Measurements from ENCODE around the gene GPC6. TPM values are rescaled to one million over a fixed set of nuclear protein-coding genes. Genes with fewer than 3 reads are reported as not detected.

GPC6 gene
- total RNA-seq, 2 donors from 2014 or later: not detected

DNA sequence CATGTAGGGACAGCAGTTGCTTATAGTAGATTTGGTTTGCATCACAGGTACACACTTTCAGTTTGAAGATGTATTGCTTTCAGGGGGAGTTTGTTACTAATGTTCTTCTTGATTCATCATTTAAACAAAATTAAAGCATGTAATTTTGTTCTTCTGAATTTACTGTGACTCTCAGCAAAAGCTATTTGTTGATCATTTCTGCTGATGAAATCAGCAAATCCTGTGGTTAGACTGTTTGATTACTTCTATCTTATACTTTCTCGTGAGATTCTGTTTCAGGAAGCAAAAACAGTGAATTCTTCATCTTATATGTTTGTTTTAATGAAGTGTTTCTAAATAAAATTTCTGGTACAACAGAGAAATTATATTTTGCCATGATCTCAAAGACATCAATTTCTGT lies 497.6 kb downstream of the GPC6 start:
- Mint-ChIP-seq H3K27ac (no peak overlapping the region), H3K4me3 (no peak overlapping the region), H3K9me3 (peaks cover 4% of the 10 kb centered on the region), H3K36me3 (ENCODE audit: low read depth) (no peaks in the 10 kb centered on the region), H3K27me3 (peaks cover 5% of the 10 kb centered on the region), H3K4me1 (no peaks in the 10 kb centered on the region)
- ATAC-seq (replicated peaks): no peak

DNA sequence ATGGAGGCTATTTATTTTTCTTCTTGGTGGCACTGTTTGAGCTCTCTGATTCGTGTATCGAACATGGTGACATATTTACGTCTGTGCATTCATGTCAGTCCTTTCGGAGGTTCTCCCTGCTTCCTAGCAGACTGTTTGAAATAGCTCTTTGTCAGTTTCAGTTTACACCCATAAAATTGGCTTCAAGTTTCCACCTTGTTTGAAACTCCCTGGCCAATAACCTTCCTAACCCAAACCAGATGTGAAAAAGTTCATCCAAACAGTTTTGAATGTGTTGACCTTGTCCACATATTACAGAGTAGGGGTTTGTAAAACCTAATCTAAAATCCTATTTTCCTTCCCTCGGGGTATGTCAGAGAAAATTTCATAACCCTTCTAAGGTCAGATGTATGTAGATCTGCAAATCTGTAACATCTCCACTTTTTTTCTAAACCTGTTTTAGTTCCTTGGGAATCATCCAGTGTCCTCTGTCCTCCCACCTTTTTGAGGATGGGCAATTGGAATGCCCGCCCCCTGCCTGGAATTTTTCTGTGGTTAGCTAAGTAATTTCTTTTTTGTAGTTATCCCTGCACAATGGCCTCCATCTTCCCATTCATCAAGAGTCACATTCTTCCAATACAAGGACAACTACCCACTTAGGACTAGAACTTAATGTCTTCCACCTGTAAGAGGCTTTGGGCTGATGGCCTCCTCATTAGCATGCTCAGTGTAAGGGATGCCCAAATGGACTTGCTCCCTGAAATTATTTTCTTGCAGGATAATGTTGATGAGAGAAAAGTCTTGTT lies 499.8 kb downstream of the GPC6 start:
- Mint-ChIP-seq H3K27me3 (peaks cover 5% of the 10 kb centered on the region), H3K9me3 (peaks cover 4% of the 10 kb centered on the region), H3K4me1 (no peaks in the 10 kb centered on the region), H3K4me3 (no peak overlapping the region), H3K36me3 (ENCODE audit: low read depth) (no peaks in the 10 kb centered on the region), H3K27ac (no peak overlapping the region)
- no peak for ATAC-seq (replicated peaks)

DNA sequence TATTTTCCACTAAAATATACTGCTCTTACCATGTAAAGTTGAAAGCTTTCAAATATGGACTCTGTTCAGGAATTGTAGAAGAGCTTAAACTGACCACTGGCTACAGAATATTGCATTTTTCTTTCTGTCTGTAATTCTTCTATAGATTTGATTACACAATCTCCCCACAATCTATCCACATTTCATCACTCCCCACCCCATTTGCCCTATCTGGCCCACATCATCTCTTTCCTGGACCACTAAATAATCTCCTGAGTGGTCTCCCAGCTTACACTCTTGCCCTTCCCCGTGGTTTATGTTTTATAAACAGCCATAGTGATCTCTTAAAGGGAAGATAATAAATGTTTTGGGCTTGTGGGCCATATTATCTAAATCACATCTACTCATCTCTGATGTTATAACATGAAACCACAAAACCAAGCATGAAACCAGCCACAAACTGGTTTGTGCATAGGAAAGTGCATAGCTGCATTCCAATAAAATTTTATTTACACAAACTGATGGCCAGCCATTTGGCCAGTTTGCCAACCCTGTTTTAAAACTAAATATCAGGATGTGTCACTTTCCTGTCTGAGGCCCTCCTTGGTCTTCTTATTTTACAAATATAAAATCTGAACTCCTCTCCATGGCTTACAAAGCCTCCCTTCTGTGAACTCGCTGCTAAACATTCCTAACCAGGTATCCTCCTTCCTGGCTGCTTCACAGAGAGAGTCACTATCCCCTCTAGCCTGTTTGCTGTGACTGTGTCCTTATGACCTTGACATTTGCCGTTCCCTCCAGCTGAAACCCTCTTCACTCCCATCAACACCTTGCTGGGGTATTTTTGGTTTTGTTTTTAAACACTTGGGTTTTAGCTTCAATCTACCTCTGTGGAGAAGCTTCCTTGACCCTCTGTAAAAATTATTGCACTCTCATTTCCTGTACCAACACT lies 500.9 kb downstream of the GPC6 start:
- H3K4me3 Mint-ChIP-seq: no peak overlapping the region
- no peaks in the 10 kb centered on the region for H3K36me3 Mint-ChIP-seq (ENCODE audit: low read depth)
- H3K27ac Mint-ChIP-seq: no peak overlapping the region
- no peaks in the 10 kb centered on the region for H3K4me1 Mint-ChIP-seq
- H3K9me3 Mint-ChIP-seq: peaks cover 4% of the 10 kb centered on the region
- H3K27me3 Mint-ChIP-seq: peaks cover 4% of the 10 kb centered on the region
- ATAC-seq (replicated peaks): no peak

DNA sequence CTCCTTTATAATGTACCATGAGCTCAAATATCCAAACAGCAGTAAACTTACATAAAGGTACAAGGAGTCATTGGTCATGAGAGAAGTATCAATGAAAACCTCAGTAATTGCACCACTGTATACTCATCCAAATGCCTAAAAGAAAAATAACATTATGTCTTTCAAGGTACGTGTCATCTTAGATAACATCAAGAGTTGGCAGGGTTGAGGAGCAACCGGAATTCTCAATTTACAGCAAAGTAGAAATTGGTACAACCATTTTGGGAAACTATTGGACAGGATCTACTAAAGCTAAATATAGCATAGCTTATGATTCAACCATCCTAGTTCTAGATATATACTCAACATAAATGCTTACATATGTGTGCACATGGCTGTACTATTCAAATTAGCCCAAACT lies 502.8 kb downstream of the GPC6 start:
- Mint-ChIP-seq H3K27ac (no peak overlapping the region), H3K4me1 (no peaks in the 10 kb centered on the region), H3K9me3 (no peaks in the 10 kb centered on the region), H3K36me3 (ENCODE audit: low read depth) (no peaks in the 10 kb centered on the region), H3K27me3 (no peaks in the 10 kb centered on the region), H3K4me3 (no peak overlapping the region)
- ATAC-seq (replicated peaks): no peak

DNA sequence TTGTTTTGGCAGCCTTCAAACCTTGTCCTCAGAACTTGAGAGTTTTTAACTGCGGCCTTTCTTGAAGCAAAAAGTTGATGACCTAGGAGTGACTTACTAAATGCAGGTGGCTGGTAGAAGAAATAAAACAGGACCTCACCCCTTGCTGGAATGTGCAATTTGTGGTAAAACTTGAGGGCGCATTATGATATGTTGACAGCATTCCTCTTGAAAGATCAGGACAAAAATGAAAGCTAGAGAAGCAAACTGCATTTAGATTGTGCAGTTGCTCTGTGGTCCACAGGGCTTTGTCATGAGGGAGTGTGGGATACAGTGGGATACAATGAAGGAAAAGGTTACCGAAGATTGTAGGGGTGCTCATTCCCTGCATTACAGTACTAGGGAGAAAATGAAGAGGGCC lies 504.2 kb downstream of the GPC6 start:
- Mint-ChIP-seq H3K27ac (no peak overlapping the region), H3K9me3 (no peaks in the 10 kb centered on the region)
- no peak for ATAC-seq (replicated peaks)

DNA sequence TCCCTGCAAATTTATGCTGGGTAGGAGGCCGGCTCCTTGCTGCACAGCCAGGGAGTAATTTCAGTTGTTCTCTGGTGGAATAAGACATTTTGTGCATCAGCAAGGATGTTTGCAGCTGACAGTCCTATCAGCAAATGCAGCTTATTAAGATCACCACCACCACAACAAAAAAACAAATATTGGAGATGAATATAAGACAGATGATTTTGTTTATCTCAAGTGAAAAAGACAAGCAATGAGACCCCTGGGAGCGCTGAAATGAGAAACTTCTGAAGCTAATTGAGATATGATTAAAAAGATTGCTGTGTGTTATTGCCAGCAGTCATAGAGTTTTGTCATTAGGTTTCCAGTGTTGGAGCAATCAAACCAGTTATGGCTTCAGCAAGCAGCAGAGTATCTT lies 505.6 kb downstream of the GPC6 start:
- no peaks in the 10 kb centered on the region for H3K27me3 Mint-ChIP-seq
- no peaks in the 10 kb centered on the region for H3K36me3 Mint-ChIP-seq (ENCODE audit: low read depth)
- no peak overlapping the region for H3K4me3 Mint-ChIP-seq
- H3K4me1 Mint-ChIP-seq: no peaks in the 10 kb centered on the region
- no peak overlapping the region for H3K27ac Mint-ChIP-seq
- ATAC-seq (replicated peaks): no peak
- peaks cover 3% of the 10 kb centered on the region for H3K9me3 Mint-ChIP-seq

More for the DNA sequence above, 504.2 kb downstream of the GPC6 start:
- H3K36me3 Mint-ChIP-seq (ENCODE audit: low read depth): no peaks in the 10 kb centered on the region
- no peaks in the 10 kb centered on the region for H3K4me1 Mint-ChIP-seq
- no peak overlapping the region for H3K4me3 Mint-ChIP-seq
- no peaks in the 10 kb centered on the region for H3K27me3 Mint-ChIP-seq

DNA sequence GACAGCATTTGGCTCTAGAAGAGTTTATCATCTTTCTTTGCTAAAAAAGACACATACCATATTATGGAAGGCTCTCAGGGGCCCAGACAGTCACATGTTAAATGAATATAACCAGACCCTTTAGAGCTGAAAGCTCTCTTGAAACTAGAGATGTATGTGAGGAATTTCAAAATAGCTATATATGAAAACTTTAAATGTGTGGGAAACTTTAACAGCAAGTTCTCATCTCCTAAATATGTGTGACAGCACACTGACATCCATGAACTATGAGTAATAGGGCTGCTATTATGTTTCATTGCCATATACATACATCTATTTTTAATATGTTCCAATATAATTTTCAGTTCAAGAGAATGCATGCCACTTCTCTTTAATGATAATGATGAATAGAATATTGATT lies 509.5 kb downstream of the GPC6 start:
- H3K9me3 Mint-ChIP-seq: peaks cover 4% of the 10 kb centered on the region
- no peaks in the 10 kb centered on the region for H3K27me3 Mint-ChIP-seq
- no peak for ATAC-seq (replicated peaks)
- no peak overlapping the region for H3K4me3 Mint-ChIP-seq
- no peaks in the 10 kb centered on the region for H3K36me3 Mint-ChIP-seq (ENCODE audit: low read depth)
- no peak overlapping the region for H3K27ac Mint-ChIP-seq
- no peaks in the 10 kb centered on the region for H3K4me1 Mint-ChIP-seq

DNA sequence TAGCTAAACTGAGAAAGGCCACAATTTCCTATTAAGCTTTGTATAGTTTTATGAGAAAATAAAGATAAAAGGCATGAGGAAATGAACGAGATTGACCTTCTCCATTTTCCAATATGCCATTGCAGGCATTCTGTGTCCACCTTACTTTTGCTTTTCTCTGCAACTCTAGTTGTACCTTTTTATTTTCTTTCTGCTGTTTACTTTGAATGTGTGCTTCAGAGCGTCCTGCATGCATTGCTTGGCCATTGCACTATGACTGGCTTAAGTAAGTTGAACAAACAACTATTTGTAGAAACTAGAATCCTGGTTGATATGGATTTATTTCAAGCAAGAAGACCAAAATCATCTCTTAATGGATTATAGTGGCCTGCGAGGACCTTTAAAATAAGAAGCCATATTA lies 510.3 kb downstream of the GPC6 start:
- Mint-ChIP-seq H3K36me3 (ENCODE audit: low read depth) (no peaks in the 10 kb centered on the region), H3K9me3 (peaks cover 4% of the 10 kb centered on the region), H3K27me3 (no peaks in the 10 kb centered on the region), H3K4me3 (no peak overlapping the region), H3K27ac (no peak overlapping the region), H3K4me1 (no peaks in the 10 kb centered on the region)
- no peak for ATAC-seq (replicated peaks)

DNA sequence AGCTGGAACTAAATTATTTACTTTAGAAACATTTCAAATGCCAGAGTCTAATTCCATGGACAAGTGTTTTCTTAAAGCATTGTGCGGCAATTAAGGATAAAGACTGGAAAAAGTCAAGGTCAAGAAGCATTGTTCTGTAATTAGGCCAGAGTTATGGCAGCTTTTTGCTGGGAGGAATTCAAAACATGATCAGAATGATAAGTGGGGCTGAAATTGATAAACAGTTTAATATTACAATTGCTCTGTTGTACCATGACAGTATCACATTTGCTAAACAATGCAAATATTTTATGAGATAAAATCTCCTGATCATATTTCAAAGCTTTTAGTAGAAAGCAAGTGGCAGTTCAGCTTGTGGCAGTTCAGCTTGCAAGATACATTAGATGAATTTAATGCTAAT lies 513.7 kb downstream of the GPC6 start:
- ATAC-seq (replicated peaks): no peak
- Mint-ChIP-seq H3K27me3 (peaks cover 5% of the 10 kb centered on the region), H3K4me3 (no peak overlapping the region), H3K4me1 (no peaks in the 10 kb centered on the region), H3K36me3 (ENCODE audit: low read depth) (no peaks in the 10 kb centered on the region), H3K9me3 (peaks cover 4% of the 10 kb centered on the region), H3K27ac (no peak overlapping the region)

DNA sequence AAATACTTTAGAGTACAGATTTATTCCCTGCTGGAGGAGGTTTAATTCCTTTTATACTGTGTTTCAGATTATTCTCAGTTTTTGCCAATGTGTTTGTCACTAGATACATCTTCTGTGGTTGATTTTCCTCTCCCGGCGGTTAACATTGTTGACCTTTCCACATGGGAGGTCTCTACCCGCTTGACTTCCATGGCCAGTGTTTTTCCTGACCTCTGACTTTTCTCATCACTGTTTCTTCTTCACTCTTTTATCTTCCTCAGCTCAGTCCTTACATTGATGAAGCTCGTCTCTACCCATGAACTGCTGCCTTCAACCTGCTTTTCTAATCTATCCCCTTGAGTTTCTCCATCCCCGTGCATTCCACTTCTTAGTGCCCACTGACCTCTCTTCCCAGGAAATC lies 517.4 kb downstream of the GPC6 start:
- Mint-ChIP-seq H3K27me3 (peaks cover 8% of the 10 kb centered on the region), H3K36me3 (ENCODE audit: low read depth) (no peaks in the 10 kb centered on the region), H3K4me3 (no peak overlapping the region), H3K27ac (no peak overlapping the region), H3K9me3 (no peaks in the 10 kb centered on the region), H3K4me1 (no peaks in the 10 kb centered on the region)
- ATAC-seq (replicated peaks): no peak

DNA sequence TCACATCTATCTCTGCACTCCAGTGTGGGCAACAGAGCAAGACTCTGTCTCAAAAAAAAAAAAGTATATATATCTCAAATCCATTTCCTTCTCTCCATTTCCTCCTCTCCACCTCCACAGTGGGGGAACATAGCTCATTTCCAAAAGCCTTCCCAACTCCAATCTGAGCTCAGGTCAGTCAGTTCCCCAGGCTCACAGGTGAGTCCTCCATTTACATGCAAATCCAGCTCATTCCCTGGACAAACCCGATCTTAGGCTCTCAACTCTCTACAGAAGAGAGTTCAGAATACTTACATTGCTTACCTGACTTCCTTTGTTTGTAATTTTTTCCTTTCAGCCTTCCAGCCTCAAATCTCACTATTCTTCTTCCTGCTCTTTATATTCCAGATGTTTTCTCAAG lies 518.3 kb downstream of the GPC6 start:
- no peaks in the 10 kb centered on the region for H3K36me3 Mint-ChIP-seq (ENCODE audit: low read depth)
- ATAC-seq (replicated peaks): no peak
- H3K4me3 Mint-ChIP-seq: no peak overlapping the region
- no peaks in the 10 kb centered on the region for H3K4me1 Mint-ChIP-seq
- H3K27me3 Mint-ChIP-seq: peaks cover 8% of the 10 kb centered on the region
- no peak overlapping the region for H3K27ac Mint-ChIP-seq
- no peaks in the 10 kb centered on the region for H3K9me3 Mint-ChIP-seq

DNA sequence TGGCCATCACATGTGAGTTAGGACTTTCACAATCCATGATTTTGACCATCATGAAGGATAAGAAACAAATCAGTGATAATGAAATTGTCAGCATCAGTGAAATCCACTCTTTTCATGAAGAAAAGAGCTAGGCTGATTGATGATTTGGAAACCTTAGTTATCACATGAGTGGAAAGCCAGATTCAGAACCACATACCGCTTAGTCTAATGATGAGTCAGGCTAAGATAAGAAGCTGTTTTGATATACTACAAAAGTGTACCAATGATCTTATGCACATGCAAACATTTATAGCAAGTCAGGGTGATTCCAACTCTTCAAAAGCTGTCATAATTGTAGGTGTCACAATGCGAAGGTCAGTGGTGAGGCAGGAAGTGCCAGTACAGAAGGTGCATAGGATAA lies 519.3 kb downstream of the GPC6 start:
- no peaks in the 10 kb centered on the region for H3K9me3 Mint-ChIP-seq
- peaks cover 8% of the 10 kb centered on the region for H3K27me3 Mint-ChIP-seq
- ATAC-seq (replicated peaks): no peak
- H3K36me3 Mint-ChIP-seq (ENCODE audit: low read depth): no peaks in the 10 kb centered on the region
- H3K27ac Mint-ChIP-seq: no peak overlapping the region
- H3K4me3 Mint-ChIP-seq: no peak overlapping the region
- no peaks in the 10 kb centered on the region for H3K4me1 Mint-ChIP-seq

DNA sequence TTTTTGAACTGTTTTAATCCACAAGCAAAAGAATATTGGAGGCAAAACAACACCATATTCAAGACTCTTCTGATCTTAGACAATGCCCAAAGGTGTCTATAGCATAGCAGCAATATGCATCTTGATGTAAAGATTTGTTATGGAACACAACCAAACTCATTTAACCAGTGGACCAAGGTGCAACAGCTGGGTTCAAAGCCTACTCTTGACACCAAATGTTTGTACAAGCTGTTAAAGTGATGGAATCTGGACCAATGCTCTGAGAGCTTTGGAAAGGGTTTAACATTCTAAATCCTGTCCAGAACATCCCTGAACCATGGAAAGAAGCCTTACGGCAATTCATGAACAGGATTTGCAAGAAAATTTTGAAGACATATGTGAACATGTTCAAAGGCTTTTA lies 520.0 kb downstream of the GPC6 start:
- no peak for ATAC-seq (replicated peaks)
- Mint-ChIP-seq H3K36me3 (ENCODE audit: low read depth) (no peaks in the 10 kb centered on the region), H3K27ac (no peak overlapping the region), H3K4me3 (no peak overlapping the region), H3K9me3 (no peaks in the 10 kb centered on the region), H3K4me1 (no peaks in the 10 kb centered on the region), H3K27me3 (peaks cover 8% of the 10 kb centered on the region)

DNA sequence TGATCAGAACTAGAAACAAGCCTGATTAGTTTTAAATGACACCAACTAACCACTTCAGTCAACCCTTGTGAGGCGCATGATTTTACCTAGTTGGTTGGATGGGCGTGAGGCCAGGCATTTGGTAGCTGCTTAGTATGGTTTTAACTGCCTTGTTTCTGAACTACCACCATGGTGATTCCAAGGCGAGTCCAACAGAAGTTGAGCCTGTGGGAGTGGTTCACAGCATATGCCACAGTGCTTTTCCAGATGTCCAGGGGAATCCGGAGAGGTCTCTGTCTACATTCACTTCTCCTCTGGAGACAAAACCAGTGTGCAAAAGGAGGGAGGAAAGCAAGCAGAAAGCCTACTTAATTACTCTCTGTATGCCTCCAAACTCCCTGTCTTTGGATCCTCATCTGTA lies 524.1 kb downstream of the GPC6 start:
- Mint-ChIP-seq H3K27ac (no peak overlapping the region), H3K36me3 (ENCODE audit: low read depth) (no peaks in the 10 kb centered on the region), H3K9me3 (no peaks in the 10 kb centered on the region)

DNA sequence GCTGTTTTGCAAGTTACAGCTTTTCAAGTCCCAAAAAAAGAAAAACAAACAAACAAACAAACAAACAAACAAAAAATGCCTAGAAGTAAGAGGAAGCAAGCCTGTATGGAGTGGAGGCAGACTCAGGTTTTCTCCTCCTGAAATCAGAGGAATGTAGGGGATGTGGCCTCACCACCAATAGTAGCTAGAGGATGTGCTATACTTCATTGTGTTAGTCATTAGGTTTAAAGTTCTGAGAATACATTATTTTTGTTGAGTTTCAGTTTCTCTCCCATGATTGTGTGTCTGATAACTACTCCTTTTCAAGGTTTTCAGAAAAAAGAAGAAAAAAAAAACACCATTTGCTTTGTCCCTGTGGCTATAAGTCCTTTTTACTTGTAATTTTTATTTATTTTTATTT lies 524.5 kb downstream of the GPC6 start:
- Mint-ChIP-seq H3K4me3 (no peak overlapping the region), H3K36me3 (ENCODE audit: low read depth) (no peaks in the 10 kb centered on the region), H3K9me3 (no peaks in the 10 kb centered on the region), H3K27me3 (peaks cover 3% of the 10 kb centered on the region), H3K4me1 (no peaks in the 10 kb centered on the region), H3K27ac (no peak overlapping the region)
- peak; percentile 79 for ATAC-seq (replicated peaks)

More for the DNA sequence above, 524.1 kb downstream of the GPC6 start:
- no peak overlapping the region for H3K4me3 Mint-ChIP-seq
- peak; percentile 18 for ATAC-seq (replicated peaks)
- no peaks in the 10 kb centered on the region for H3K4me1 Mint-ChIP-seq
- H3K27me3 Mint-ChIP-seq: peaks cover 3% of the 10 kb centered on the region

Data from activated T-helper 17 cell treated with anti-CD3 and anti-CD28 coated beads, Interleukin-2, amount 50 U/mL, for 72 hours (primary cell).